ENCODE data around the gene SORCS3.

SORCS3 gene

GRCh38 chr10:105181626-105182025 is 540.5 kb downstream of the SORCS3 start:
- DNase-seq (ENCODE audit: low spot score) = no peak
- no peak for TF ChIP-seq CTCF (IDR thresholded peaks at IDR 0.05; ENCODE audit: extremely low read depth, missing control alignments)

GRCh38 chr10:105183536-105183935 is 542.4 kb downstream of the SORCS3 start:
- no peak for DNase-seq (ENCODE audit: low spot score)
- TF ChIP-seq CTCF (IDR thresholded peaks at IDR 0.05; ENCODE audit: extremely low read depth, missing control alignments) = no peak

- no peak for DNase-seq (ENCODE audit: low spot score)
- no peak for TF ChIP-seq CTCF (IDR thresholded peaks at IDR 0.05; ENCODE audit: extremely low read depth, missing control alignments)
Observed at GRCh38 chr10:105185161-105185560, 544.1 kb downstream of the SORCS3 start.

GRCh38 chr10:105187243-105187642 is 546.2 kb downstream of the SORCS3 start:
- no peak for DNase-seq (ENCODE audit: low spot score)
- TF ChIP-seq CTCF (IDR thresholded peaks at IDR 0.05; ENCODE audit: extremely low read depth, missing control alignments) = no peak

- DNase-seq (ENCODE audit: low spot score) = no peak
Observed at GRCh38 chr10:105188737-105189462, 547.8 kb downstream of the SORCS3 start.

GRCh38 chr10:105189463-105189800 is 548.3 kb downstream of the SORCS3 start:
- no peak for TF ChIP-seq CTCF (IDR thresholded peaks at IDR 0.05; ENCODE audit: extremely low read depth, missing control alignments)
- no peak for DNase-seq (ENCODE audit: low spot score)

More at GRCh38 chr10:105188737-105189462, 547.8 kb downstream of the SORCS3 start:
- TF ChIP-seq CTCF (IDR thresholded peaks at IDR 0.05; ENCODE audit: extremely low read depth, missing control alignments) = no peak

GRCh38 chr10:105192146-105192545 is 551.1 kb downstream of the SORCS3 start:
- TF ChIP-seq CTCF (IDR thresholded peaks at IDR 0.05; ENCODE audit: extremely low read depth, missing control alignments) = no peak
- DNase-seq (ENCODE audit: low spot score) = no peak
